Neuronal stem cell (in vitro differentiated cells): ENCODE data around the gene SFXN1. TPM values are rescaled to one million over a fixed set of nuclear protein-coding genes. Genes with fewer than 3 reads are reported as not detected.

ENCODE experiments used
- DNase-seq: peaks from one replicate; pipeline ENCODE4 v3.0.0-alpha.2; 2013; ENCODE audit warnings: low spot score
- H2AFZ ChIP-seq: one replicate; pipeline ENCODE4 v1.6.1; 2013; ENCODE audit warnings: mild to moderate bottlenecking, low read length, inconsistent platforms
- H2AK5ac ChIP-seq: 2 replicates; pipeline ENCODE4 v1.6.1; 2013; ENCODE audit warnings: low read depth, mild to moderate bottlenecking, inconsistent platforms, low read length, moderate library complexity, mixed read lengths
- H2BK120ac ChIP-seq: 2 replicates; pipeline ENCODE4 v1.6.1; 2013; ENCODE audit warnings: low read depth, mild to moderate bottlenecking, inconsistent platforms, low read length, moderate library complexity, mixed read lengths
- H2BK12ac ChIP-seq: one replicate; pipeline ENCODE4 v1.6.1; 2013; ENCODE audit warnings: low read length, inconsistent platforms
- H2BK15ac ChIP-seq: 2 replicates; pipeline ENCODE4 v1.6.1; 2013; ENCODE audit warnings: mild to moderate bottlenecking, low read length, inconsistent platforms, mixed read lengths
- H2BK5ac ChIP-seq: one replicate; pipeline ENCODE4 v1.6.1; 2013; ENCODE audit warnings: inconsistent platforms, mild to moderate bottlenecking, low read length, moderate library complexity
- H3K14ac ChIP-seq: one replicate; pipeline ENCODE4 v1.6.1; 2013; ENCODE audit warnings: low read length, inconsistent platforms
- H3K18ac ChIP-seq: 2 replicates; pipeline ENCODE4 v1.6.1; 2013; ENCODE audit warnings: low read length, inconsistent platforms
- H3K23ac ChIP-seq: 2 replicates; pipeline ENCODE4 v1.6.1; 2013; ENCODE audit warnings: low read depth, mild to moderate bottlenecking, mixed read lengths, low read length, inconsistent platforms; ENCODE audit not compliant: poor library complexity
- H3K27ac ChIP-seq: replicated peaks from 3 replicates; pipeline ENCODE4 v1.5.1; 2013; ENCODE audit warnings: low read length, inconsistent platforms
- H3K27me3 ChIP-seq, 3 experiments: 2 replicates each; pipeline ENCODE4 v1.6.1; 2013; ENCODE audit warnings: low read length in 3 of 3, mild to moderate bottlenecking in 2 of 3, inconsistent platforms in 1 of 3, low read depth in 1 of 3, mixed read lengths in 1 of 3, moderate library complexity in 1 of 3; ENCODE audit not compliant: control insufficient read depth in 3 of 3, insufficient read depth in 3 of 3
- H3K36me3 ChIP-seq, 2 donors: replicated peaks in 1 of 2; 2 replicates each; pipeline ENCODE4 v1.6.1; 2013; ENCODE audit warnings: low read length in 2 of 2; ENCODE audit not compliant: control insufficient read depth in 2 of 2, insufficient read depth in 2 of 2
- H3K4ac ChIP-seq: 2 replicates; pipeline ENCODE4 v1.6.1; 2013; ENCODE audit warnings: inconsistent platforms, mild to moderate bottlenecking, low read length, moderate library complexity
- H3K4me1 ChIP-seq, 2 donors: 1 replicate in 1 of 2; 2 replicates in 1 of 2; pipeline ENCODE4 v1.6.1; 2013; ENCODE audit warnings: low read length in 2 of 2, low read depth in 1 of 2; ENCODE audit not compliant: control insufficient read depth in 2 of 2, insufficient read depth in 1 of 2
- H3K4me2 ChIP-seq: one replicate; pipeline ENCODE4 v1.6.1; 2013; ENCODE audit warnings: mild to moderate bottlenecking, low read length, inconsistent platforms; ENCODE audit not compliant: insufficient read depth, poor library complexity, severe bottlenecking
- H3K4me3 ChIP-seq, 2 donors: 2 replicates each; pipeline ENCODE4 v1.5.1; 2013; ENCODE audit warnings: low read length in 2 of 2, mild to moderate bottlenecking in 2 of 2, inconsistent platforms in 1 of 2, moderate library complexity in 1 of 2
- H3K79me1 ChIP-seq: one replicate; pipeline ENCODE4 v1.6.1; 2013; ENCODE audit warnings: low read depth, mild to moderate bottlenecking, inconsistent platforms, low read length, moderate library complexity
- H3K9ac ChIP-seq: one replicate; pipeline ENCODE4 v1.6.1; 2013; ENCODE audit warnings: mild to moderate bottlenecking, low read depth, low read length, inconsistent platforms; ENCODE audit not compliant: poor library complexity
- H3K9me3 ChIP-seq, 2 donors: replicated peaks in 1 of 2; 2 replicates each; pipeline versions ENCODE3 to v1.6.1; 2013; ENCODE audit warnings: low read length in 2 of 2, mild to moderate bottlenecking in 2 of 2, inconsistent platforms in 1 of 2, low read depth in 1 of 2, mixed read lengths in 1 of 2, moderate library complexity in 1 of 2; ENCODE audit not compliant: control insufficient read depth in 2 of 2, insufficient read depth in 1 of 2
- H4K8ac ChIP-seq: one replicate; pipeline ENCODE4 v1.6.1; 2013; ENCODE audit warnings: low read depth, mild to moderate bottlenecking, inconsistent platforms, low read length, moderate library complexity
- H4K91ac ChIP-seq: one replicate; pipeline ENCODE4 v1.6.1; 2013; ENCODE audit warnings: low read length, low read depth, mild to moderate bottlenecking, inconsistent platforms; ENCODE audit not compliant: poor library complexity
- WGBS, 2 donors: extraction: QIAGEN DNeasy Blood & Tissue Kit; methylation state at CpG; one replicate each; pipeline ENCODE4 v1.1.7; 2013; ENCODE audit warnings: missing lambda C conversion rate in 2 of 2, mixed read lengths in 1 of 2; ENCODE audit not compliant: insufficient read length in 2 of 2, insufficient replicate concordance in 1 of 2; ENCODE audit errors: extremely low coverage in 2 of 2; 5-methylcytosine and 5-hydroxymethylcytosine counted together
- polyA plus RNA-seq, 2 experiments: library from polyadenylated mRNA; stranded (reverse); fragments of 200-250 nt; gene quantifications; one replicate each; pipeline ENCODE4 v1.2.3, GENCODE V29; 2013

Gene SFXN1, protein sequence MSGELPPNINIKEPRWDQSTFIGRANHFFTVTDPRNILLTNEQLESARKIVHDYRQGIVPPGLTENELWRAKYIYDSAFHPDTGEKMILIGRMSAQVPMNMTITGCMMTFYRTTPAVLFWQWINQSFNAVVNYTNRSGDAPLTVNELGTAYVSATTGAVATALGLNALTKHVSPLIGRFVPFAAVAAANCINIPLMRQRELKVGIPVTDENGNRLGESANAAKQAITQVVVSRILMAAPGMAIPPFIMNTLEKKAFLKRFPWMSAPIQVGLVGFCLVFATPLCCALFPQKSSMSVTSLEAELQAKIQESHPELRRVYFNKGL
- polyA plus RNA-seq (2013, experiment 1 of 2): 51.2 TPM
- polyA plus RNA-seq (2013, experiment 2 of 2): 50.9 TPM

GRCh38 chr5:175478384-175479124 lies at the start of gene SFXN1:
Gene SFXN1, plus strand, starts transcription at chr5:175478560. Its CDS starts 13,544 bp downstream, at chr5:175492104.
- Histone ChIP-seq H4K91ac (no peak within 1 kb of the TSS), H3K36me3 (peaks cover 15 to 39% of the 10 kb centered on the region in 2 donors), H3K23ac (peak within 1 kb of the TSS; percentile 97), H2BK5ac (peak within 1 kb of the TSS; percentile 96), H3K79me1 (peaks cover 10% of the 10 kb centered on the region), H3K9ac (peak within 1 kb of the TSS; percentile 92), H2BK15ac (no peak within 1 kb of the TSS), H2AK5ac (peak within 1 kb of the TSS; percentile 12), H2BK12ac (no peak within 1 kb of the TSS), H3K4me3 (peak within 1 kb of the TSS; percentile 62 to 98), H3K27me3 (peaks cover 0 to 18% (median 0%) of the 10 kb centered on the region in 3 experiments), H3K18ac (peak within 1 kb of the TSS; percentile 97), H2AFZ (peak within 1 kb of the TSS; percentile 76), H3K9me3 (peaks cover 2 to 28% of the 10 kb centered on the region in 2 donors), H3K27ac (no peak within 1 kb of the TSS), H3K4ac (no peak within 1 kb of the TSS), H3K4me1 (peaks cover 8% of the 10 kb centered on the region in 2 donors), H3K14ac (peak within 1 kb of the TSS; percentile 78), H4K8ac (no peak within 1 kb of the TSS), H3K4me2 (peak within 1 kb of the TSS; percentile 74), H2BK120ac (no peak within 1 kb of the TSS)
- no CpG with 5 or more reads among the region's 94 CpGs for WGBS, 2 donors
- DNase-seq: peak; percentile 70

GRCh38 chr5:175434800-175435199 lies 43.6 kb upstream of the SFXN1 start:
- Histone ChIP-seq H3K4me3 (no peak overlapping the region), H3K9ac (no peak overlapping the region), H3K14ac (no peak overlapping the region), H2BK5ac (no peak overlapping the region), H4K91ac (no peak overlapping the region), H3K4ac (no peak overlapping the region), H3K18ac (no peak overlapping the region), H2BK120ac (no peak overlapping the region), H3K9me3 (no peaks in the 10 kb centered on the region), H2BK15ac (no peak overlapping the region), H2BK12ac (no peak overlapping the region), H3K27me3 (peaks cover 0 to 29% (median 0%) of the 10 kb centered on the region in 3 experiments), H2AFZ (no peak overlapping the region), H4K8ac (no peak overlapping the region), H3K4me1 (peaks cover 0 to 2% of the 10 kb centered on the region in 2 donors), H3K79me1 (no peaks in the 10 kb centered on the region), H3K4me2 (no peak overlapping the region), H3K23ac (no peak overlapping the region), H3K36me3 (no peaks in the 10 kb centered on the region), H3K27ac (no peak overlapping the region), H2AK5ac (no peak overlapping the region)
- no peak for DNase-seq
- WGBS, 2 donors: no CpG with 5 or more reads among the region's 6 CpGs

GRCh38 chr5:175436359-175436758 lies 42.0 kb upstream of the SFXN1 start:
- Histone ChIP-seq H3K9ac (no peak overlapping the region), H3K27me3 (peaks cover 0 to 42% (median 0%) of the 10 kb centered on the region in 3 experiments), H2BK12ac (no peak overlapping the region), H3K23ac (no peak overlapping the region), H3K36me3 (no peaks in the 10 kb centered on the region), H4K91ac (no peak overlapping the region), H2AK5ac (no peak overlapping the region), H2BK15ac (no peak overlapping the region), H2AFZ (no peak overlapping the region), H3K4me3 (no peak overlapping the region), H3K79me1 (no peaks in the 10 kb centered on the region), H2BK120ac (no peak overlapping the region), H2BK5ac (no peak overlapping the region), H4K8ac (no peak overlapping the region), H3K9me3 (no peaks in the 10 kb centered on the region), H3K4me2 (no peak overlapping the region), H3K27ac (no peak overlapping the region), H3K14ac (no peak overlapping the region), H3K4me1 (peaks cover 0 to 2% of the 10 kb centered on the region in 2 donors), H3K18ac (peak overlapping the region; percentile 71), H3K4ac (no peak overlapping the region)
- DNase-seq: no peak
- WGBS, 2 donors: no CpG with 5 or more reads among the region's 8 CpGs
